NCI-H1436 (cell line): ENCODE data around the gene CARD16.
"Not testable (repeated sequence)": the region's sequence is repeated elsewhere in the genome, so short reads cannot be mapped to it uniquely, and the experiment has no call there.

Experiments
- DNase-seq: peaks from one replicate; lab custom pipeline; 2025; lab: John Stamatoyannopoulos, UW

The CARD16 gene

GRCh38 chr11:105044557-105045524 is at the start of gene CARD16:
Gene CARD16, minus strand, starts transcription at chr11:105045335. Its CDS starts 38 bp downstream, at chr11:105045297.
- not testable (repeated sequence) for DNase-seq

GRCh38 chr11:105092256-105093239 is 47.4 kb upstream of the CARD16 start:
- no peak for DNase-seq

- no peak for DNase-seq
Observed at GRCh38 chr11:105081412-105082150, 36.4 kb upstream of the CARD16 start.

GRCh38 chr11:105080171-105080906 is 35.2 kb upstream of the CARD16 start:
- not testable (repeated sequence) for DNase-seq

- no peak for DNase-seq
Observed at GRCh38 chr11:105078283-105078682, 33.1 kb upstream of the CARD16 start.

- DNase-seq: not testable (repeated sequence)
Observed at GRCh38 chr11:105077141-105077790, 32.1 kb upstream of the CARD16 start.

- DNase-seq: no peak
Observed at GRCh38 chr11:105074166-105074530, 29.0 kb upstream of the CARD16 start.

- no peak for DNase-seq
Observed at GRCh38 chr11:105073456-105074165, 28.5 kb upstream of the CARD16 start.

- DNase-seq: not testable (repeated sequence)
Observed at GRCh38 chr11:105072080-105072479, 26.9 kb upstream of the CARD16 start.

- no peak for DNase-seq
Observed at GRCh38 chr11:105071089-105071732, 26.1 kb upstream of the CARD16 start.

GRCh38 chr11:105070306-105070705 is 25.2 kb upstream of the CARD16 start:
- DNase-seq: no peak

- DNase-seq: not testable (repeated sequence)
Observed at GRCh38 chr11:105069749-105070148, 24.6 kb upstream of the CARD16 start.

GRCh38 chr11:105063245-105063941 is 18.3 kb upstream of the CARD16 start:
- not testable (repeated sequence) for DNase-seq

GRCh38 chr11:105057432-105057831 is 12.3 kb upstream of the CARD16 start:
- no peak for DNase-seq

GRCh38 chr11:105056446-105056845 is 11.3 kb upstream of the CARD16 start:
- DNase-seq: no peak

GRCh38 chr11:105054723-105055493 is 9.8 kb upstream of the CARD16 start:
- DNase-seq: no peak

- no peak for DNase-seq
Observed at GRCh38 chr11:105052487-105052886, 7.4 kb upstream of the CARD16 start.

- no peak for DNase-seq
Observed at GRCh38 chr11:105051559-105051958, 6.4 kb upstream of the CARD16 start.
